ENCODE results near the gene LIN37. TPM values are rescaled to one million over a fixed set of nuclear protein-coding genes. Genes with fewer than 3 reads are reported as not detected.

Gene LIN37
- total RNA-seq, 1 experiment from 2014 or later: 5.9 TPM

GRCh38 chr19:35783469-35784434 is 35.4 kb downstream of the LIN37 start:
- no peak overlapping the region for H3K56ac ChIP-seq (ENCODE audit: insufficient read length, low read depth, low read length)
- Mint-ChIP-seq H3K9me3 (no peaks in the 10 kb centered on the region; a peak in 1 of 5 replicates), H3K4me1 (peaks cover 23 to 40% of the 10 kb centered on the region in 2 experiments), H3K4me3 (peak overlapping the region; percentile 60 to 61), H3K27me3 (ENCODE audit: low read depth) (peaks cover 1% of the 10 kb centered on the region; the same call in 1 of the 2 replicates), H3K36me3 (ENCODE audit: insufficient read depth in 1 of 3, low read depth in 3 of 3) (peaks cover 0 to 8% (median 2%) of the 10 kb centered on the region in 3 experiments; a peak in 2 of 7 replicates), H3K27ac (no peak overlapping the region; a peak in 2 of 7 replicates)
- no peak overlapping the region for H2BK20ac ChIP-seq (ENCODE audit: low read depth, low read length, poor library complexity, severe bottlenecking)
- no peak overlapping the region for H3T11ph ChIP-seq (ENCODE audit: low read length)
- no peak overlapping the region for H2AK5ac ChIP-seq (ENCODE audit: insufficient read length, low read length)
- no peak overlapping the region for H3K18ac ChIP-seq (ENCODE audit: insufficient read length, low read depth, low read length)
- H2BK120ac ChIP-seq (ENCODE audit: low read depth, low read length, poor library complexity, severe bottlenecking): no peak overlapping the region
- H3K79me1 ChIP-seq (ENCODE audit: insufficient read depth, low read depth, low read length, poor library complexity, severe bottlenecking): no peaks in the 10 kb centered on the region
- H3K23me2 ChIP-seq (ENCODE audit: insufficient read length, low read depth, low read length, poor library complexity, severe bottlenecking): peaks cover 7% of the 10 kb centered on the region
- H3K9me3 ChIP-seq (ENCODE audit: control insufficient read depth, low read depth, low read length): no peaks in the 10 kb centered on the region
- H3K4ac ChIP-seq (ENCODE audit: low read depth, low read length): no peak overlapping the region
- H3K9ac ChIP-seq (ENCODE audit: extremely low read depth, insufficient read length, low read length): no peak overlapping the region
- no CpG with 5 or more reads among the region's 28 CpGs for WGBS (ENCODE audit: extremely low coverage, insufficient read length, low lambda C conversion rate)
- H2BK12ac ChIP-seq (ENCODE audit: insufficient read length, low read depth, low read length): no peak overlapping the region
- H2BK5ac ChIP-seq (ENCODE audit: insufficient read length, low read length): no peak overlapping the region
- no peak overlapping the region for H3K14ac ChIP-seq (ENCODE audit: insufficient read depth, low read length)
- no peaks in the 10 kb centered on the region for H3K79me2 ChIP-seq (ENCODE audit: insufficient read depth, low read length)
- no peak overlapping the region for H2BK15ac ChIP-seq (ENCODE audit: low read depth, low read length)
- TF ChIP-seq CTCF (conservative IDR thresholded peaks at IDR 0.05): peak; percentile 50
- no peak overlapping the region for H4K5ac ChIP-seq (ENCODE audit: insufficient read length, low read depth, low read length)
- H4K8ac ChIP-seq (replicated peaks; ENCODE audit: insufficient read length, low read depth, low read length): no peak overlapping the region
- H3K4me2 ChIP-seq (ENCODE audit: insufficient read depth, insufficient read length, low read length): peak overlapping the region; percentile 46
- H3K27me3 ChIP-seq (ENCODE audit: insufficient read depth, low read length): no peaks in the 10 kb centered on the region
- H4K20me1 ChIP-seq (ENCODE audit: control insufficient read depth, insufficient read depth, insufficient read length): no peaks in the 10 kb centered on the region
- H3K4me1 ChIP-seq (ENCODE audit: insufficient read depth, low read length): no peaks in the 10 kb centered on the region
- H2AFZ ChIP-seq (ENCODE audit: low read length): no peak overlapping the region
- H4K91ac ChIP-seq (ENCODE audit: insufficient read length, low read depth, low read length): no peak overlapping the region
- DNase-seq: peak; percentile 76
- no peak overlapping the region for H3K23ac ChIP-seq (ENCODE audit: insufficient read length, low read depth, low read length)
- H3K27ac ChIP-seq (ENCODE audit: insufficient read length, low read depth, low read length): no peak overlapping the region

Data from H9 (cell line).